SK-N-SH treated with all-trans-retinoic acid at 6 μM for 48 hours (cell line): ENCODE data around the gene HMGN4.

Experiments
- CSDC2 ChIP-seq: fragments of 250-450 bp; sonication (Bioruptor Pico); IDR thresholded peaks from 2 replicates; pipeline ENCODE4 v1.5.0; 2020; ENCODE audit warnings: mild to moderate bottlenecking, moderate library complexity
- ESRRG ChIP-seq: fragments of 250-450 bp; sonication (Bioruptor Pico); IDR thresholded peaks from 2 replicates; pipeline ENCODE4 v1.6.1; 2021; ENCODE audit warnings: mild to moderate bottlenecking
- PATZ1 ChIP-seq: fragments of 250-450 bp; sonication (Bioruptor Pico); IDR thresholded peaks from 2 replicates; pipeline ENCODE4 v1.8.0; 2020; ENCODE audit warnings: mild to moderate bottlenecking, moderate library complexity, borderline replicate concordance

GRCh38 chr6:26501482-26501986 is 36.6 kb upstream of the HMGN4 start:
- no peak for TF ChIP-seq CSDC2 (CRISPR knock-in tag)
- TF ChIP-seq ESRRG (CRISPR knock-in tag): no peak
- TF ChIP-seq PATZ1 (CRISPR knock-in tag): no peak
